CD4-positive, alpha-beta T cell (primary cell): ENCODE results near the gene SYTL3. TPM values are rescaled to one million over a fixed set of nuclear protein-coding genes. Genes with fewer than 3 reads are reported as not detected.

ENCODE experiments used
- ATAC-seq: fragments of 200-7000 bp; cut with Tn5 transposase; one replicate; pipeline ENCODE4 v1.10.0; 2022; ENCODE audit warnings: mild to moderate bottlenecking; ENCODE audit not compliant: poor library complexity
- CTCF ChIA-PET: fragments of 350-600 bp; sonication (Branson Sonifier 250); formaldehyde crosslinking; loops from one replicate; lab custom pipeline; 2021; ENCODE audit warnings: antibody characterized with exemption, inconsistent platforms; lab: Charles Lee
- POLR2A ChIA-PET: fragments of 350-600 bp; sonication (Branson Sonifier 250); formaldehyde crosslinking; loops from one replicate; lab custom pipeline; 2021; ENCODE audit warnings: antibody characterized with exemption, inconsistent platforms; lab: Charles Lee
- DNase-seq, 14 experiments: peaks; one replicate each; pipeline ENCODE4 v3.0.0-alpha.2; 2013 to 2020; ENCODE audit warnings: mixed read lengths in 2 of 14
- H3K27ac ChIP-seq, 2 donors: one replicate each; pipeline versions ENCODE4 v1.5.1 to v1.7.0; 2013; ENCODE audit warnings: low read length in 2 of 2, low read depth in 1 of 2, mild to moderate bottlenecking in 1 of 2
- H3K27me3 ChIP-seq, 2 experiments: 1 replicate in 1 of 2; 2 replicates in 1 of 2; pipeline versions ENCODE4 v1.6.1 to v1.7.0; 2013; ENCODE audit warnings: low read length in 2 of 2, control low read depth in 1 of 2, mild to moderate bottlenecking in 1 of 2, moderate library complexity in 1 of 2; ENCODE audit not compliant: insufficient read depth in 2 of 2, control insufficient read depth in 1 of 2
- H3K36me3 ChIP-seq: one replicate; pipeline ENCODE4 v1.6.1; 2013; ENCODE audit warnings: low read length, control low read depth; ENCODE audit not compliant: insufficient read depth
- H3K4me1 ChIP-seq: one replicate; pipeline ENCODE4 v1.6.1; 2013; ENCODE audit warnings: low read length, control low read depth; ENCODE audit not compliant: insufficient read depth
- H3K4me3 ChIP-seq: one replicate; pipeline ENCODE4 v1.5.1; 2013; ENCODE audit warnings: mild to moderate bottlenecking, low read length, moderate library complexity
- H3K9me3 ChIP-seq, 2 experiments: 1 replicate in 1 of 2; 2 replicates in 1 of 2; pipeline versions ENCODE4 v1.6.1 to v1.7.0; 2013; ENCODE audit warnings: low read length in 2 of 2, mild to moderate bottlenecking in 2 of 2, control low read depth in 1 of 2, moderate library complexity in 1 of 2; ENCODE audit not compliant: control insufficient read depth in 1 of 2, insufficient read depth in 1 of 2
- H3K27ac Mint-ChIP-seq: one replicate; pipeline ENCODE4 v1.8.0; 2020; ENCODE audit warnings: mixed read lengths
- H3K27me3 Mint-ChIP-seq: one replicate; pipeline ENCODE4 v1.8.0; 2021; ENCODE audit warnings: mixed read lengths
- H3K36me3 Mint-ChIP-seq: one replicate; pipeline ENCODE4 v1.8.0; 2021; ENCODE audit warnings: low read depth, mixed read lengths
- H3K4me1 Mint-ChIP-seq: one replicate; pipeline ENCODE4 v1.8.0; 2021; ENCODE audit warnings: low read depth, mixed read lengths
- H3K4me3 Mint-ChIP-seq: one replicate; pipeline ENCODE4 v1.8.0; 2020; ENCODE audit warnings: mild to moderate bottlenecking, mixed read lengths
- H3K9me3 Mint-ChIP-seq: one replicate; pipeline ENCODE4 v1.8.0; 2020; ENCODE audit warnings: mixed read lengths
- intact Hi-C, 2 experiments: fragments of 100-400 bp; cut with DNase I in 1 of 2; cut with micrococcal nuclease in 1 of 2; formaldehyde crosslinking; loops; one replicate each; pipeline versions ENCODE4 v1.15.1 to v1.9.0; 2023 to 2025; cut with DNase I, micrococcal nuclease
- total RNA-seq, 174 experiments: library from RNA in 2 of 174; stranded (reverse) in 2 of 174; gene quantifications; one replicate each; pipeline ENCODE4 v1.2.3 and lab custom pipeline; 2021 to 2026
- TF ChIP-seq, protein P1 (sequence below): fragments of 200-600 bp; IDR thresholded peaks from one replicate; pipeline ENCODE4 v1.8.0; 2022; ENCODE audit warnings: antibody characterized with exemption, mild to moderate bottlenecking

Gene SYTL3
- total RNA-seq, 2 experiments from 2014 or later, result 41.2 to 42.7 TPM

DNA sequence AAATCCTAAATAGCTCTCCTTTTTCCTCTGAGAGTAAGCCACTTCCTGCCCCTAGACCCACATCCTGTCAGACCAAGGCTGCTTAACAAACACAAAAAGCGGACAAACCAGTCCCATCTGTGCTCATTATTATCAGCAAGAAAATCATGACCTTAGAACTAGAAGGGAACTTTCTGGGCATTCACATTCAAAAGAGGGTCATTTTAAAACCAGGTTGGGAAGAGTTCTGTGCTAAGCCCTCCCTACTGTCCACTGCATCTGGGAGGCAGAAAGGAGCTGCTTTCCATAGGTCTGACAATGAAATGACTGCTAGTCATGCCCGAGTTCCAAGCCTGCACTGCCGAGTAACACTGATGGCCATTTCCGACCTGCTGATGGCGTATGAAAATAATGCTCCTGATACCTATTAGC is 153.9 kb downstream of the SYTL3 start:
- POLR2A ChIA-PET, result interaction anchor here (0.6 to 1.8 kb wide), 11 partner anchors 8 to 155 kb away, joined by 3 to 44 read pairs (median 5); partner anchors contain the start of gene EZR
- peak overlapping the region; percentile 21 to 82 for H3K27ac ChIP-seq
- peak overlapping the region; percentile 45 for H3K4me3 ChIP-seq
- Mint-ChIP-seq H3K4me3 (peak overlapping the region; percentile 77), H3K27me3 (no peaks in the 10 kb centered on the region), H3K27ac (peak overlapping the region; percentile 75), H3K36me3 (peaks cover 54% of the 10 kb centered on the region), H3K4me1 (peaks cover 100% of the 10 kb centered on the region), H3K9me3 (no peaks in the 10 kb centered on the region)
- ATAC-seq (peak; percentile 60), DNase-seq (peak in 7 of 14 experiments; percentile 29 to 90 (median 45))
- H3K27me3 ChIP-seq, result no peaks in the 10 kb centered on the region
- H3K36me3 ChIP-seq, result peaks cover 24% of the 10 kb centered on the region
- H3K4me1 ChIP-seq, result peaks cover 80% of the 10 kb centered on the region
- intact Hi-C loops, result loop anchor here in 1 of 2 experiments (2.0 kb wide), 1 partner anchor 13 kb away; no protein-coding TSS in a partner anchor
- CTCF ChIA-PET, result interaction anchor here (0.6 to 1.7 kb wide), 4 partner anchors 10 to 532 kb away, joined by 3 to 5 read pairs (median 4); no protein-coding TSS in a partner anchor
- H3K9me3 ChIP-seq, result no peaks in the 10 kb centered on the region
- TF ChIP-seq, protein P1, sequence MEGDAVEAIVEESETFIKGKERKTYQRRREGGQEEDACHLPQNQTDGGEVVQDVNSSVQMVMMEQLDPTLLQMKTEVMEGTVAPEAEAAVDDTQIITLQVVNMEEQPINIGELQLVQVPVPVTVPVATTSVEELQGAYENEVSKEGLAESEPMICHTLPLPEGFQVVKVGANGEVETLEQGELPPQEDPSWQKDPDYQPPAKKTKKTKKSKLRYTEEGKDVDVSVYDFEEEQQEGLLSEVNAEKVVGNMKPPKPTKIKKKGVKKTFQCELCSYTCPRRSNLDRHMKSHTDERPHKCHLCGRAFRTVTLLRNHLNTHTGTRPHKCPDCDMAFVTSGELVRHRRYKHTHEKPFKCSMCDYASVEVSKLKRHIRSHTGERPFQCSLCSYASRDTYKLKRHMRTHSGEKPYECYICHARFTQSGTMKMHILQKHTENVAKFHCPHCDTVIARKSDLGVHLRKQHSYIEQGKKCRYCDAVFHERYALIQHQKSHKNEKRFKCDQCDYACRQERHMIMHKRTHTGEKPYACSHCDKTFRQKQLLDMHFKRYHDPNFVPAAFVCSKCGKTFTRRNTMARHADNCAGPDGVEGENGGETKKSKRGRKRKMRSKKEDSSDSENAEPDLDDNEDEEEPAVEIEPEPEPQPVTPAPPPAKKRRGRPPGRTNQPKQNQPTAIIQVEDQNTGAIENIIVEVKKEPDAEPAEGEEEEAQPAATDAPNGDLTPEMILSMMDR, result no peak

DNA sequence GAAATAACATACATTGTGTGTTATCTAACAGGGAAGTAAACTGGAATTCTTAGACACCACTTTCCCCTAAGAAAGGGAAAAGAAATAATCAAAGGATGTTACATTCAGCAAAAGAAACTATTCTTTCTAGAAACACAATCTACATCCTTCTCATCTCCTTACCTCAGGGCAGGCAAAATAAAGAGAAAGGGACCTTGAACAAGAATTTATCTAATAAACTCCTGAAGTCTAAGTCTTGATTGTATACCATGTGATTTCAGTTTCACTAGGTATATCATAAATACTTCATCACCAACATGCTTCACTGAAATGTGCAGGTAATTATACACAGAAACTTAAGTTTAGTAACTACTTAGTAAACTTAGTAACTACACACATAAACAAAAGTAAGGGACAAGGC is 154.4 kb downstream of the SYTL3 start:
- H3K36me3 Mint-ChIP-seq, result peaks cover 55% of the 10 kb centered on the region
- Histone ChIP-seq H3K9me3 (no peaks in the 10 kb centered on the region), H3K27me3 (no peaks in the 10 kb centered on the region), H3K4me3 (peak overlapping the region; percentile 45), H3K27ac (peak overlapping the region; percentile 21 to 82), H3K36me3 (peaks cover 29% of the 10 kb centered on the region), H3K4me1 (peaks cover 80% of the 10 kb centered on the region)
- H3K27me3 Mint-ChIP-seq, result no peaks in the 10 kb centered on the region
- ChIA-PET POLR2A (interaction anchor here (0.6 to 1.8 kb wide), 9 partner anchors 9 to 154 kb away, joined by 3 to 44 read pairs (median 5); partner anchors contain the start of gene EZR), CTCF (interaction anchor here (0.8 to 1.7 kb wide), 3 partner anchors 11 to 168 kb away, joined by 3 to 5 read pairs (median 4); no protein-coding TSS in a partner anchor)
- H3K9me3 Mint-ChIP-seq, result no peaks in the 10 kb centered on the region
- peak overlapping the region; percentile 77 for H3K4me3 Mint-ChIP-seq
- H3K4me1 Mint-ChIP-seq, result peaks cover 100% of the 10 kb centered on the region
- ATAC-seq, result no peak
- intact Hi-C loops, result no loop called here
- no peak for DNase-seq
- TF ChIP-seq, protein P1, result no peak
- H3K27ac Mint-ChIP-seq, result peak overlapping the region; percentile 75

DNA sequence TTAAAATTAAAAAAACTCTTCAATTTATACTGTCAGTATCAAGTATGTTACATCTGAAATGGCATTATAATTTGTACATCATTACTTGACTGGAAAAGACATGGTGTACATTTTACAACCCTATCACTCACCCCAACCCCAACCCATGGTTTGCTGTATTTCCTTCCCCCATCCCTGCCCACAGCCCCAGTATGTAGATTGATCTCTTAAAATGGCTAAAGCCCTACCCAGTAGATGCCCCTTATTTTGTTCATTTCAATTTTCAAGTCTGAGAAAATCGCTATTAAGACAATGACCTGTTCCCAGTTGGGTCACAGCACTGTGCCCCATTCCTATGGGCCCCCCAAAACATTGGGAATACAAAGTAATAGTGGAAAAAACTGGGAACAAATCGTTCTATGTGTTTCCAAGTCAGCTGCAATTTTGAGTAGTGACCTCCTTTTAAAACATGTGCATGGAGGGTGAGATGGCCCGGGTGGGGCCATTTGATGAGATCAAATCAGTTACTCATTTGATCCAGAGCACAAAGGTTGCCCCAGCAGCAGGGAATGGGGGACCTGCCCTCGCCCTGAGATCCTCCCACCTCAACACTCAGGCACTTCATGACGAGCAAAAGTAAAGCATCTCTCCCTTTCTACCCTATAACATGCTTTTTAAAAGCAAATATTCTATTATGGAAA is 156.0 kb downstream of the SYTL3 start:
- H3K4me3 Mint-ChIP-seq, result peak overlapping the region; percentile 64
- ChIA-PET CTCF (interaction anchor here (0.7 to 1.3 kb wide), 2 partner anchors 121 to 153 kb away, joined by 3 to 4 read pairs; no protein-coding TSS in a partner anchor), POLR2A (interaction anchor here (0.7 to 1.0 kb wide), 3 partner anchors 12 to 63 kb away, joined by 3 to 6 read pairs (median 4); no protein-coding TSS in a partner anchor)
- no peaks in the 10 kb centered on the region for H3K27me3 Mint-ChIP-seq
- H3K9me3 Mint-ChIP-seq, result no peaks in the 10 kb centered on the region
- Histone ChIP-seq H3K9me3 (no peaks in the 10 kb centered on the region), H3K4me3 (no peak overlapping the region), H3K27me3 (no peaks in the 10 kb centered on the region), H3K36me3 (peaks cover 35% of the 10 kb centered on the region), H3K27ac (no peak overlapping the region), H3K4me1 (peaks cover 75% of the 10 kb centered on the region)
- ATAC-seq (no peak), DNase-seq (no peak)
- TF ChIP-seq, protein P1, result no peak
- H3K27ac Mint-ChIP-seq, result peak overlapping the region; percentile 48
- peaks cover 100% of the 10 kb centered on the region for H3K4me1 Mint-ChIP-seq
- H3K36me3 Mint-ChIP-seq, result peaks cover 60% of the 10 kb centered on the region
- intact Hi-C loops, result no loop called here
